HCT116 (cell line): ENCODE measurements around the gene PRCD.

Experiments used
- EGR1 ChIP-seq: IDR thresholded peaks from 2 replicates; pipeline ENCODE4 v1.6.1; 2012; ENCODE audit warnings: low read depth
- EZH2 ChIP-seq: fragments of 200-600 bp; sonication (generic); IDR thresholded peaks from 2 replicates; pipeline ENCODE4 v1.6.1; 2017; ENCODE audit warnings: antibody characterized with exemption, mixed run types
- EZH2phosphoT487 ChIP-seq: fragments of 200-600 bp; IDR thresholded peaks from 2 replicates; pipeline ENCODE4 v1.6.1; 2018; ENCODE audit warnings: antibody characterized with exemption, borderline replicate concordance
- FOSL1 ChIP-seq: IDR thresholded peaks from 2 replicates; pipeline ENCODE4 v1.6.1; 2012; ENCODE audit warnings: low read depth
- JUND ChIP-seq: IDR thresholded peaks from 2 replicates; pipeline ENCODE4 v1.6.1; 2012
- POLR2A ChIP-seq: IDR thresholded peaks from 2 replicates; pipeline ENCODE4 v1.7.0; 2011; ENCODE audit warnings: borderline replicate concordance; ENCODE audit not compliant: insufficient read depth, insufficient read length; ENCODE audit errors: extremely low read depth
- POLR2AphosphoS5 ChIP-seq: IDR thresholded peaks from 2 replicates; pipeline ENCODE4 v1.6.1; 2011; ENCODE audit warnings: mild to moderate bottlenecking, low read depth, low read length, moderate library complexity
- RAD21 ChIP-seq: IDR thresholded peaks from 2 replicates; pipeline ENCODE4 v1.6.1; 2012; ENCODE audit warnings: low read depth, mild to moderate bottlenecking
- SIN3A ChIP-seq: IDR thresholded peaks from 2 replicates; pipeline ENCODE4 v1.6.1; 2012; ENCODE audit warnings: low read depth
- SRF ChIP-seq: IDR thresholded peaks from 2 replicates; pipeline ENCODE4 v1.6.1; 2012; ENCODE audit warnings: low read depth
- ZNF274 ChIP-seq: fragments of 200-500 bp; sonication (Bioruptor generic); IDR thresholded peaks from 2 replicates; pipeline ENCODE4 v1.6.1; 2014; ENCODE audit warnings: mild to moderate bottlenecking, low read depth, low read length, inconsistent platforms
- TF ChIP-seq, protein P1 (sequence below), 3 experiments: fragments of 200-600 bp in 1 of 3; sonication (generic) in 1 of 3; IDR thresholded peaks in 2 of 3; conservative IDR thresholded peaks in 1 of 3; 2 replicates each; pipeline ENCODE4 v1.5.1; 2012 to 2017; ENCODE audit warnings: low read depth in 2 of 3, low read length in 2 of 3, antibody characterized with exemption in 1 of 3, borderline replicate concordance in 1 of 3, control low read depth in 1 of 3, mild to moderate bottlenecking in 1 of 3, mixed read lengths in 1 of 3, mixed run types in 1 of 3, moderate library complexity in 1 of 3; ENCODE audit not compliant: insufficient read depth in 1 of 3
- TF ChIP-seq, protein P2 (sequence below): IDR thresholded peaks from 2 replicates; pipeline ENCODE4 v1.6.1; 2012; ENCODE audit warnings: low read depth

DNA sequence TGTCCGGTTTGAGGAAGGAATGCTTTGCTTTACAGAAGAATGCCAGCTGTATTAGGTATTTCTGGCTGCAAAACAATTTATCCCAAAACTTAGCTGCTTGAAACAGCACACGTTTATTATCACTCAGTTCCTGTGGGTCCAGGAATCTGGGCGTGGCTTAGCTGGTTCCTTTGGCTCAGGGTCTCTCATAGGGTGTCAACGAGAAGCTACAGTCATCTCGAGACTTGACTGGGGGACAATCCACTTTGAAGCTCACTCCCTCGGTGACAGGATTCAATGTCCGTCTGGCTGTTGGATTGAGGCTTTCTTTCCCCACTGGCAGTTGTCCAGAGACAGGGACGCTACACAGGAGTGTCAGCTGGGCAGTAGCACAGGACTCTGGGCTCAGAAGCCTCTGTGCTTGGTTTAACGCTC lies 29.0 kb upstream of the PRCD start:
- TF ChIP-seq EGR1 (no peak), EZH2 (no peak), SIN3A (no peak), POLR2A (no peak), POLR2AphosphoS5 (no peak), SRF (no peak), EZH2phosphoT487 (no peak), JUND (no peak), ZNF274 (no peak), RAD21 (no peak), FOSL1 (no peak)
- TF ChIP-seq, protein P1, sequence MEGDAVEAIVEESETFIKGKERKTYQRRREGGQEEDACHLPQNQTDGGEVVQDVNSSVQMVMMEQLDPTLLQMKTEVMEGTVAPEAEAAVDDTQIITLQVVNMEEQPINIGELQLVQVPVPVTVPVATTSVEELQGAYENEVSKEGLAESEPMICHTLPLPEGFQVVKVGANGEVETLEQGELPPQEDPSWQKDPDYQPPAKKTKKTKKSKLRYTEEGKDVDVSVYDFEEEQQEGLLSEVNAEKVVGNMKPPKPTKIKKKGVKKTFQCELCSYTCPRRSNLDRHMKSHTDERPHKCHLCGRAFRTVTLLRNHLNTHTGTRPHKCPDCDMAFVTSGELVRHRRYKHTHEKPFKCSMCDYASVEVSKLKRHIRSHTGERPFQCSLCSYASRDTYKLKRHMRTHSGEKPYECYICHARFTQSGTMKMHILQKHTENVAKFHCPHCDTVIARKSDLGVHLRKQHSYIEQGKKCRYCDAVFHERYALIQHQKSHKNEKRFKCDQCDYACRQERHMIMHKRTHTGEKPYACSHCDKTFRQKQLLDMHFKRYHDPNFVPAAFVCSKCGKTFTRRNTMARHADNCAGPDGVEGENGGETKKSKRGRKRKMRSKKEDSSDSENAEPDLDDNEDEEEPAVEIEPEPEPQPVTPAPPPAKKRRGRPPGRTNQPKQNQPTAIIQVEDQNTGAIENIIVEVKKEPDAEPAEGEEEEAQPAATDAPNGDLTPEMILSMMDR (IDR thresholded peaks at IDR 0.05 in 2 of 3, conservative IDR thresholded peaks at IDR 0.05 in 1 of 3; ENCODE audit: borderline replicate concordance in 1 of 3, insufficient read depth in 1 of 3, low read depth in 2 of 3, low read length in 2 of 3), result no peak
- TF ChIP-seq, protein P2, sequence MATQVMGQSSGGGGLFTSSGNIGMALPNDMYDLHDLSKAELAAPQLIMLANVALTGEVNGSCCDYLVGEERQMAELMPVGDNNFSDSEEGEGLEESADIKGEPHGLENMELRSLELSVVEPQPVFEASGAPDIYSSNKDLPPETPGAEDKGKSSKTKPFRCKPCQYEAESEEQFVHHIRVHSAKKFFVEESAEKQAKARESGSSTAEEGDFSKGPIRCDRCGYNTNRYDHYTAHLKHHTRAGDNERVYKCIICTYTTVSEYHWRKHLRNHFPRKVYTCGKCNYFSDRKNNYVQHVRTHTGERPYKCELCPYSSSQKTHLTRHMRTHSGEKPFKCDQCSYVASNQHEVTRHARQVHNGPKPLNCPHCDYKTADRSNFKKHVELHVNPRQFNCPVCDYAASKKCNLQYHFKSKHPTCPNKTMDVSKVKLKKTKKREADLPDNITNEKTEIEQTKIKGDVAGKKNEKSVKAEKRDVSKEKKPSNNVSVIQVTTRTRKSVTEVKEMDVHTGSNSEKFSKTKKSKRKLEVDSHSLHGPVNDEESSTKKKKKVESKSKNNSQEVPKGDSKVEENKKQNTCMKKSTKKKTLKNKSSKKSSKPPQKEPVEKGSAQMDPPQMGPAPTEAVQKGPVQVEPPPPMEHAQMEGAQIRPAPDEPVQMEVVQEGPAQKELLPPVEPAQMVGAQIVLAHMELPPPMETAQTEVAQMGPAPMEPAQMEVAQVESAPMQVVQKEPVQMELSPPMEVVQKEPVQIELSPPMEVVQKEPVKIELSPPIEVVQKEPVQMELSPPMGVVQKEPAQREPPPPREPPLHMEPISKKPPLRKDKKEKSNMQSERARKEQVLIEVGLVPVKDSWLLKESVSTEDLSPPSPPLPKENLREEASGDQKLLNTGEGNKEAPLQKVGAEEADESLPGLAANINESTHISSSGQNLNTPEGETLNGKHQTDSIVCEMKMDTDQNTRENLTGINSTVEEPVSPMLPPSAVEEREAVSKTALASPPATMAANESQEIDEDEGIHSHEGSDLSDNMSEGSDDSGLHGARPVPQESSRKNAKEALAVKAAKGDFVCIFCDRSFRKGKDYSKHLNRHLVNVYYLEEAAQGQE, result no peak
